ENCODE data around the gene NSG1. TPM values are rescaled to one million over a fixed set of nuclear protein-coding genes. Genes with fewer than 3 reads are reported as not detected.

Gene NSG1
- total RNA-seq, 2 donors from 2014 or later = 0.27 to 0.56 TPM

DNA sequence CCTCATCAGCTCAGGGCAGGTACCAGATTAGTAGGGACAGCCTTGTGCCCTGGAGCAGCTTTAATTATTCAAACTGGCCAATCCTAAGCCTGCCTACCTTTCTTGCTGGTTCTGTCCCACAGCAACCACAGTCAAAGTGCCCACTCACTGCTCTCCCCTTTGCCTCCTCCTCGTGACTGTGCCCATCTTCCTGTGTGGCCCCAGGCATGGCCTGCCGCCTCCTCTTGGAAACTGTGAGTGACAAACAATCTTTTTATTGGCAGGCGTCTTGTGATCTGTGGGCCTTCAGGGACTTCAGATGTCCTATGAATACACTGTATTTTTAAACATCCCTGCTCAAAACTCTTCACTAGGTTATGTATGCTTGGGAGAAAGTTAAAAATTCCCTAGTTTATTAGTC is 22.8 kb upstream of the NSG1 start:
- Histone ChIP-seq H3K4me3 (no peak overlapping the region), H3K27me3 (replicated peaks; ENCODE audit: insufficient read depth) (no peaks in the 10 kb centered on the region), H3K4me1 (ENCODE audit: control insufficient read depth in 1 of 2, low read depth in 2 of 2) (no peaks in the 10 kb centered on the region), H3K9me3 (no peaks in the 10 kb centered on the region), H3K27ac (no peak overlapping the region), H3K36me3 (no peaks in the 10 kb centered on the region)
- no peak for ATAC-seq (ENCODE audit: insufficient number of reproducible peaks, low FRiP score, low read depth)
- DNase-seq (ENCODE audit: low spot score) = no peak
- TF ChIP-seq, protein P1, sequence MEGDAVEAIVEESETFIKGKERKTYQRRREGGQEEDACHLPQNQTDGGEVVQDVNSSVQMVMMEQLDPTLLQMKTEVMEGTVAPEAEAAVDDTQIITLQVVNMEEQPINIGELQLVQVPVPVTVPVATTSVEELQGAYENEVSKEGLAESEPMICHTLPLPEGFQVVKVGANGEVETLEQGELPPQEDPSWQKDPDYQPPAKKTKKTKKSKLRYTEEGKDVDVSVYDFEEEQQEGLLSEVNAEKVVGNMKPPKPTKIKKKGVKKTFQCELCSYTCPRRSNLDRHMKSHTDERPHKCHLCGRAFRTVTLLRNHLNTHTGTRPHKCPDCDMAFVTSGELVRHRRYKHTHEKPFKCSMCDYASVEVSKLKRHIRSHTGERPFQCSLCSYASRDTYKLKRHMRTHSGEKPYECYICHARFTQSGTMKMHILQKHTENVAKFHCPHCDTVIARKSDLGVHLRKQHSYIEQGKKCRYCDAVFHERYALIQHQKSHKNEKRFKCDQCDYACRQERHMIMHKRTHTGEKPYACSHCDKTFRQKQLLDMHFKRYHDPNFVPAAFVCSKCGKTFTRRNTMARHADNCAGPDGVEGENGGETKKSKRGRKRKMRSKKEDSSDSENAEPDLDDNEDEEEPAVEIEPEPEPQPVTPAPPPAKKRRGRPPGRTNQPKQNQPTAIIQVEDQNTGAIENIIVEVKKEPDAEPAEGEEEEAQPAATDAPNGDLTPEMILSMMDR (IDR thresholded peaks at IDR 0.05) = no peak

DNA sequence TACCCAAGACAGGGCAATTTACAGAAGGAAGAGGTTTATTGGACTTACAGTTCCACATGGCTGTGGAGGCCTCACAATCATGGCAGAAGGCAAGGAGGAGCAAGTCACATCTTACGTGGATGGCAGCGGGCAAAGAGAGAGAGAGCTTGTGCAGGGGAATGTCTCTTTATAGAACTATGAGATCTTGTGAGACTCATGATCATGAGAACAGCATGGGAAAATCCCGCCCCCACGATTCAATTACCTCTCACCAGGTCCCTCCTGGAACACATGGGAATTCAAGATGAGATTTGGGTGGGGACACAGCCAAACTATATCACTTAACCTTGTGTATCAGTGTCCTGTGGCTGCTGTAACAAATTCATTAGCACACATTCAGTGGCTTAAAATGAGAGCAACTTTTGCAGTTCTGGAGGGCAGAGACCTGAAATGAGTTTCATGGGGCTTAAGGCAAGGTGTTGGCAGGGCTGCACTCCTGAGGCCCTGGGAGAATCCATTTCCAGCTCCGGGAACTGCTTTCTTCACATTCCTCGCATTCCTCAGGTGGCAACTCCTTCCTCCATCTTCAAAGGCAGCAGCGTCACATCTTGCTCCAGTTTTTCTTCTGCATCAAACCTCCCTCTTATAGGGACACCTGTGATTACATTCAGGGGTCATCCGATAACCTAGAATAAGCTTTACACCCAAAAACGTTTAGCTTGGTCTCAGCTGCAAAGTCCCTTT is 22.3 kb upstream of the NSG1 start:
- H3K36me3 ChIP-seq = no peaks in the 10 kb centered on the region
- H3K9me3 ChIP-seq = no peaks in the 10 kb centered on the region
- H3K27me3 ChIP-seq (replicated peaks; ENCODE audit: insufficient read depth) = no peaks in the 10 kb centered on the region
- H3K4me1 ChIP-seq (ENCODE audit: control insufficient read depth in 1 of 2, low read depth in 2 of 2) = no peaks in the 10 kb centered on the region
- no peak overlapping the region for H3K27ac ChIP-seq
- ATAC-seq (ENCODE audit: insufficient number of reproducible peaks, low FRiP score, low read depth) (no peak), DNase-seq (ENCODE audit: low spot score) (no peak)
- H3K4me3 ChIP-seq = no peak overlapping the region
- TF ChIP-seq, protein P1 (IDR thresholded peaks at IDR 0.05) = no peak

DNA sequence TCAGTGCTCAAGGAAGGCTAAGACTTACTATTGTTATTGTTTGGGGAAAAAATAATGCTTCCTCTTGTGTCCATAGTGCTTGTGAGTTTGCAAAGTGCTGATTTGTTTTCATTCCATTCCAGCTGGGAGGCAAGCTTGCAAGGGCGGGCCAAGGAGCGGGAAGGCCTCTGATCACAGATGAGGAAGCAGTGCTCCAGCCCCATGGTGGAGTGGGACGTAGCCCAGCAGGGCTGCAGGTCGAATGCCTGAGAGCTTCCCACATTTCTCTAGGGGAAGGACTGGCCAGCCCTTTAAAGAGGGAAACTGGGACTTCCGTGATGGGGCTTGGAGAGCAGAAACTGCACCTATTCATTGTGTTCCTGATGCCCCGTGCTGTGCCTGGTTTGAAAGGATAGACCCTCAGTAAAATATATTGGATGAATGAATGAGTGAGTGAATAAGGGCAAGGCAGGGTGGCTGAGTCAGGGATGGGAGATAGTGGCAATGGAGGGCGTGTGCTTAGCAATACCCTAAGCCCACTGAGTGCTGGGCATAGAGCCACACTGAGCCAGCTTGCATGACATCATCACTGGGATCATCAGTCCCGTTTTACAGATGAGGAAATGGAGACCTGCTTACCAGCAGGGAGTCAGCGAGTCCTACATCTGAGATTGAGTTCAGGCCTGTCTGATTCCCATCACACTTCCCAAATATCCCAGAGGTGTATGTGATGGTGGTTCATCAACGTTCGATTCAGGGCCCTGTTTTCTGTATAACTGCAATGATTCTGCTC is 17.9 kb upstream of the NSG1 start:
- DNase-seq (ENCODE audit: low spot score) = no peak
- no peak overlapping the region for H3K27ac ChIP-seq
- no peaks in the 10 kb centered on the region for H3K36me3 ChIP-seq
- ATAC-seq (ENCODE audit: insufficient number of reproducible peaks, low FRiP score, low read depth) = no peak
- H3K4me3 ChIP-seq = no peak overlapping the region
- H3K27me3 ChIP-seq (replicated peaks; ENCODE audit: insufficient read depth) = no peaks in the 10 kb centered on the region
- TF ChIP-seq, protein P1 (IDR thresholded peaks at IDR 0.05) = no peak
- no peaks in the 10 kb centered on the region for H3K4me1 ChIP-seq (ENCODE audit: control insufficient read depth in 1 of 2, low read depth in 2 of 2)
- H3K9me3 ChIP-seq = no peaks in the 10 kb centered on the region

DNA sequence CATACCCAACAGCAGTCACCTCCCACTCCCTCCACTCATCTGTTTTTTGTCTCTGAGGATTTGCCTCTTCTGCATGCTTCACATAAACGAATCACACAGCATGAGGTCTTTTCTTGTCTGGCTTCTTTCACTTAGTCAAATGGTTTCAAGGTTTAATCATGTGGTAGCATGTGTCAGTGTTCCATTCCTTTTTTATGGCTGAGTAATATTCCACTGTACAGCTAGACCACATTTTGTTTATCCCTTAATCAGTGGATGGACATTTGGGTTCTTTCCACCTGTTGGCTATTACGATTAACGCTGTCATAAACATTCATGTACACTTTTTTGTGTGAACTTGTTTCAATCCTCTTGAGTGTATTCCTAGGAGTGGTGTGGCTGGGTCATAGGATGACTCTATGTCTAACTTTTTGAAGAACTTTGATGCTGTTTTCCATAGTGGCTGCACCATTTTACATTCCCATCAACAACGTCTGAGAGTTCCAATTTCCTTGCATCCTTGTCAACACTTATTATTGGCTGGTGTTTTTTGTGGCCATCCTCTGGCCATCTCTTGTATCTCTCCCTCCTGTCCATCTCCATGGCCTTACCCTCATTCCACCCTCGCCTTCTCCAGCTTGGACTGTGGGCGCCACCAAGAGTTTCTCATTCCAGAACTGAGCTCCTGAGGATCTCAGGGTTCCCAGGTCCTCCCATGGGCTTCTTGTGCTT is 12.4 kb upstream of the NSG1 start:
- TF ChIP-seq, protein P1 (IDR thresholded peaks at IDR 0.05) = no peak
- Histone ChIP-seq H3K4me1 (ENCODE audit: control insufficient read depth in 1 of 2, low read depth in 2 of 2) (no peaks in the 10 kb centered on the region), H3K9me3 (no peaks in the 10 kb centered on the region), H3K27me3 (replicated peaks; ENCODE audit: insufficient read depth) (no peaks in the 10 kb centered on the region), H3K27ac (no peak overlapping the region), H3K36me3 (no peaks in the 10 kb centered on the region), H3K4me3 (no peak overlapping the region)
- ATAC-seq (ENCODE audit: insufficient number of reproducible peaks, low FRiP score, low read depth) (no peak), DNase-seq (ENCODE audit: low spot score) (no peak)

DNA sequence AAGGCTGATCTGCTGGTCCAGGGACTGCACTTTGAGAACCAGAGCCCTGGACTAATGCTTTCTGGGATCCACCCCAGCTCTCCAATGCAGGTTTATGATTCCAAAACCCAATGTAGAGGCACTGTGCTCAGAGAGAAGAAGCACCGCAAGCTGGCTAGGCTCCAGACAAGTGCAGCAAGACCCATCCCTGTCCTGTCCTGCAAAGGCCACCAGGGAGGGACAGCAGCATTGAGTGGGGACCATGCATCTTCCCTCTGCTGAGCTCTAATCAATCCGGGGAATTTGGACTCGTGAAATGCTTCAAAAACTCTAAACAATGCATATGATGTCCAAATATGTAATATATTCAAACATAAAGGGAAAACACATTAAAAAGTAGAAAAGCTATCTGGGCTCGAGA is 10.8 kb upstream of the NSG1 start:
- DNase-seq (ENCODE audit: low spot score) = no peak
- ATAC-seq (ENCODE audit: insufficient number of reproducible peaks, low FRiP score, low read depth) = no peak
- no peaks in the 10 kb centered on the region for H3K27me3 ChIP-seq (replicated peaks; ENCODE audit: insufficient read depth)
- TF ChIP-seq, protein P1 (IDR thresholded peaks at IDR 0.05) = no peak
- H3K9me3 ChIP-seq = no peaks in the 10 kb centered on the region
- H3K4me3 ChIP-seq = no peak overlapping the region
- no peaks in the 10 kb centered on the region for H3K4me1 ChIP-seq (ENCODE audit: control insufficient read depth in 1 of 2, low read depth in 2 of 2)
- H3K27ac ChIP-seq = no peak overlapping the region
- H3K36me3 ChIP-seq = no peaks in the 10 kb centered on the region
